ENCODE measurements around the gene CD22.
"Not testable (repeated sequence)": the region's sequence is repeated elsewhere in the genome, so short reads cannot be mapped to it uniquely, and the experiment has no call there.

Gene CD22

GRCh38 chr19:35345671-35346111 lies 16.7 kb downstream of the CD22 start:
- DNase-seq = no peak

- DNase-seq = no peak
Measured at GRCh38 chr19:35346193-35347052, 17.4 kb downstream of the CD22 start.

GRCh38 chr19:35347171-35347929 lies 18.4 kb downstream of the CD22 start, which contains the start of gene FFAR1:
FFAR1 (plus strand) TSS chr19:35347902; CDS start chr19:35351552, 3,650 bp downstream.
- DNase-seq = no peak

- DNase-seq = no peak
Measured at GRCh38 chr19:35347930-35348298, 18.9 kb downstream of the CD22 start.

- no peak for DNase-seq
Measured at GRCh38 chr19:35348911-35349611, 20.1 kb downstream of the CD22 start.

- no peak for DNase-seq
Measured at GRCh38 chr19:35349614-35350521, 20.9 kb downstream of the CD22 start.

- DNase-seq = no peak
Measured at GRCh38 chr19:35350591-35350990, 21.6 kb downstream of the CD22 start.

- DNase-seq = no peak
Measured at GRCh38 chr19:35351411-35352176, 22.6 kb downstream of the CD22 start.

GRCh38 chr19:35352177-35352447 lies 23.1 kb downstream of the CD22 start:
- no peak for DNase-seq

- DNase-seq = peak; percentile 68
Measured at GRCh38 chr19:35352448-35353304, 23.7 kb downstream of the CD22 start.

GRCh38 chr19:35353635-35354034 lies 24.6 kb downstream of the CD22 start:
- DNase-seq = no peak

GRCh38 chr19:35354898-35355297 lies 25.9 kb downstream of the CD22 start:
- DNase-seq = no peak

- DNase-seq = no peak
Measured at GRCh38 chr19:35355791-35356460, 26.9 kb downstream of the CD22 start.

GRCh38 chr19:35357867-35358573 lies 29.0 kb downstream of the CD22 start, which contains the start of gene FFAR3:
FFAR3 (plus strand) TSS chr19:35358460; CDS start chr19:35358891, 431 bp downstream.
- DNase-seq = peak; percentile 14

GRCh38 chr19:35358834-35359233 lies 29.8 kb downstream of the CD22 start:
- DNase-seq = not testable (repeated sequence)

- not testable (repeated sequence) for DNase-seq
Measured at GRCh38 chr19:35359395-35359794, 30.4 kb downstream of the CD22 start.

GRCh38 chr19:35360081-35360480 lies 31.1 kb downstream of the CD22 start:
- DNase-seq = not testable (repeated sequence)

- DNase-seq = no peak
Measured at GRCh38 chr19:35360880-35361420, 32.0 kb downstream of the CD22 start.

All from EL (cell line).